ENCODE measurements around the gene MPP1. TPM values are rescaled to one million over a fixed set of nuclear protein-coding genes. Genes with fewer than 3 reads are reported as not detected.

MPP1 gene
- total RNA-seq, 4 donors from 2014 or later = 11.3 to 19.9 (median 15.9) TPM

DNA sequence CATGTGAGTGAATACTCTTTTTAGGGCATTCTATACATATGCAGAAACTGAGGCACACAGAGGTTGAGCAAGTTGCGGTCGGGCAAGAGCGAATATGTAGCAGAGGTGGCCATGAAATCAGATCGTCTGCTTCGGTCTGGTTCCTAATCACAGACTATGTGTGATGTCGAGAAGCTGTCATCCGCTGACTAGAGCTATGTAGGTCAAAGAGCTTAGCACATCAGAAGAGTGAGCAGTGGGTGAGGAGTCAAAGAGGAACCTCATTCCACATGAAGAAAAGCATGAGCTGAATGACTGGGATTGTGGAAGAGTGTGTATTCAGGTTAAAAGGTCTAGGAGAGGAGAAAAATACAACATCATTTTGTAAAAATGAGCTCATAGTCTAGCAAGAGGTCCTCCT lies 73.4 kb downstream of the MPP1 start:
- TF ChIP-seq POLR2A (IDR thresholded peaks at IDR 0.05) = no peak
- intact Hi-C loops (cut with DNase I; ENCODE audit: low total_unique reads) = loop anchor here (2.0 kb wide), 1 partner anchor 19 kb away; the partner anchor contains the start of gene GAB3
- Histone ChIP-seq H3K27ac (peak overlapping the region; percentile 43 to 70 (median 59)), H3K9me3 (no peaks in the 10 kb centered on the region), H3K4me3 (no peak overlapping the region), H3K36me3 (no peaks in the 10 kb centered on the region), H3K27me3 (no peaks in the 10 kb centered on the region), H3K4me1 (peaks cover 59 to 64% of the 10 kb centered on the region in 2 donors)
- no peak for DNase-seq
- in situ Hi-C loops (cut with MboI; ENCODE audit: low sequenced_read_pairs in 4 of 4) = no loop called here
- peak in 1 of 2 donors; percentile 39 for ATAC-seq

DNA sequence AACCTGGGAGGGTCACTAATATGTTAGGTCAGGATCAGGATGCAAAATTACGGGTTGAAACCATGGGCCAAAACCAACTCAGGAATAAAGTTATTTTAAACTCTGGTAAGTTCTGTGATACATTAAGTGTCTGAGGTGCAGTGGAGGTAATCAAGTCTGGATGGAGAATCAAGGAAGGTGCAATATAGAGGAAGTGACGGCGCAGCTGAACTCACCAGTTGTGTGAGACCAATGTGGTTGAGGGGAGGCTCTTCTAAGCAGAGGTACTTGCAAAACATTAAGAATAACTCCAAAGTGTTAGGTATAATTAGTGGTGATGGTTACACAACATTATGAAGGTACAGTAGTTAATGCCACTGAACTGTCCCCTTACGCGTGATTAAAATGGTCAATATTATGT lies 74.1 kb downstream of the MPP1 start:
- no peaks in the 10 kb centered on the region for H3K36me3 ChIP-seq
- H3K4me1 ChIP-seq = peaks cover 54 to 58% of the 10 kb centered on the region in 2 donors
- ATAC-seq (no peak), DNase-seq (no peak)
- no peaks in the 10 kb centered on the region for H3K9me3 ChIP-seq
- H3K27me3 ChIP-seq = no peaks in the 10 kb centered on the region
- TF ChIP-seq, protein P1, sequence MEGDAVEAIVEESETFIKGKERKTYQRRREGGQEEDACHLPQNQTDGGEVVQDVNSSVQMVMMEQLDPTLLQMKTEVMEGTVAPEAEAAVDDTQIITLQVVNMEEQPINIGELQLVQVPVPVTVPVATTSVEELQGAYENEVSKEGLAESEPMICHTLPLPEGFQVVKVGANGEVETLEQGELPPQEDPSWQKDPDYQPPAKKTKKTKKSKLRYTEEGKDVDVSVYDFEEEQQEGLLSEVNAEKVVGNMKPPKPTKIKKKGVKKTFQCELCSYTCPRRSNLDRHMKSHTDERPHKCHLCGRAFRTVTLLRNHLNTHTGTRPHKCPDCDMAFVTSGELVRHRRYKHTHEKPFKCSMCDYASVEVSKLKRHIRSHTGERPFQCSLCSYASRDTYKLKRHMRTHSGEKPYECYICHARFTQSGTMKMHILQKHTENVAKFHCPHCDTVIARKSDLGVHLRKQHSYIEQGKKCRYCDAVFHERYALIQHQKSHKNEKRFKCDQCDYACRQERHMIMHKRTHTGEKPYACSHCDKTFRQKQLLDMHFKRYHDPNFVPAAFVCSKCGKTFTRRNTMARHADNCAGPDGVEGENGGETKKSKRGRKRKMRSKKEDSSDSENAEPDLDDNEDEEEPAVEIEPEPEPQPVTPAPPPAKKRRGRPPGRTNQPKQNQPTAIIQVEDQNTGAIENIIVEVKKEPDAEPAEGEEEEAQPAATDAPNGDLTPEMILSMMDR (IDR thresholded peaks at IDR 0.05 in 4 of 5, conservative IDR thresholded peaks at IDR 0.05 in 1 of 5) = no peak
- no peak for TF ChIP-seq POLR2A (IDR thresholded peaks at IDR 0.05)
- in situ Hi-C loops (cut with MboI; ENCODE audit: low sequenced_read_pairs in 4 of 4) = no loop called here
- H3K4me3 ChIP-seq = no peak overlapping the region
- intact Hi-C loops (cut with DNase I; ENCODE audit: low total_unique reads) = loop anchor here (2.0 kb wide), 1 partner anchor 20 kb away; the partner anchor contains the start of gene GAB3
- peak overlapping the region in 3 of 4 donors; percentile 49 to 70 (median 65) for H3K27ac ChIP-seq

DNA sequence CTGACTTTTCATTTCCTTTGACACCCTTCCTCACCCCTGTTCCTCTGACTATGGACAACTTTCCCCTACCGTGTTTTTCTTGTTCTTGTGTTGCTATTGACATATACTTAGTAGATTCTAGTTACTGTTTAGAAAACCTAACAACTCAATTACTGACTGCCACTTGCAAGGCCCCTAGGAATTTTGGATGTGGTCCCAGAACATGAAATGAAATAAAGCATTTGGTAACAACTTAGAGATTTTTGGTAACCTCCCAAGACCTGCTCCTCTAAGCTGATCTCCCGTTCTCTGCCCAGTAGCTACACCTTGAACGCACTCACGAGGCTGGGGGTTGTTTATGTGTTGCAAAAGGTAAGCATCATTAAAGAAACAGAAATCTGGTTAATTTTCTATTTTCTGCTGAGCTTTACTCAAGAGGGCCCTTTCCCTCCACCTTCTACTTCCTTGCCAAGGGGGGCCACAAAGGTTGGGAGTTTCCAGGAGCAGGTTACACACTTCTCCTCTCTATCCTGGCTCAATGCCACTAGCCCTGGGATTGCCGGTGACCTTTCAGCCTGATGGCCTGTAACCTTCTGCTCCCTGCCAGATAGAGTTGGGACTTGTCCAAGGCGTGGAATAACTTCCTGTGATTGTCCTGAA lies 74.9 kb downstream of the MPP1 start:
- ATAC-seq = peak; percentile 32 to 51
- Histone ChIP-seq H3K4me1 (peaks cover 52% of the 10 kb centered on the region in 2 donors), H3K36me3 (no peaks in the 10 kb centered on the region), H3K4me3 (no peak overlapping the region), H3K9me3 (no peaks in the 10 kb centered on the region), H3K27me3 (no peaks in the 10 kb centered on the region), H3K27ac (peak overlapping the region; percentile 27 to 70 (median 57))
- no peak for DNase-seq
- TF ChIP-seq, protein P1 (IDR thresholded peaks at IDR 0.05 in 4 of 5, conservative IDR thresholded peaks at IDR 0.05 in 1 of 5) = no peak
- no peak for TF ChIP-seq POLR2A (IDR thresholded peaks at IDR 0.05)
- in situ Hi-C loops (cut with MboI; ENCODE audit: low sequenced_read_pairs in 4 of 4) (no loop called here), intact Hi-C loops (cut with DNase I; ENCODE audit: low total_unique reads) (loop anchor here (2.0 kb wide), 1 partner anchor 20 kb away; the partner anchor contains the start of gene GAB3)

DNA sequence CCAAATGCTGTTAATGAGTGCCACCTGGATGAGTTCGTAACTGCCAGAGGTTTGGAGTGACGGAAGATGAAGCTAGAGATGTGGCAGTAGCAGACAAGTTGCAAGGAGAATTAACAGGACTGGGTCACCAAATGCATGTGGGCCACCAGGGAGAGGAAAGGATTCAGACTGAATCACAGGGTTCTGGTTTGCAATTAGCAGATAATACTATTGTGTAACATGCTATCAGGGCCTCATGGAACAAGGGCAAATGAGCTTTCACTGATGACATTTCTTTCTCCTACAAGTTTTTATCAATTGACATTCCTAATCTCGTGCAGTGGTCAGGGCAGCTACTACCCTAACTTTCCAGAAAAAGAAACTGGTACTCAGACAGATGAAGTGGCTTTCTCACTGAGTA lies 75.8 kb downstream of the MPP1 start:
- peak overlapping the region in 3 of 4 donors; percentile 49 to 70 (median 65) for H3K27ac ChIP-seq
- DNase-seq (no peak), ATAC-seq (no peak)
- intact Hi-C loops (cut with DNase I; ENCODE audit: low total_unique reads) (no loop called here), in situ Hi-C loops (cut with MboI; ENCODE audit: low sequenced_read_pairs in 4 of 4) (no loop called here)
- H3K36me3 ChIP-seq = no peaks in the 10 kb centered on the region
- TF ChIP-seq POLR2A (IDR thresholded peaks at IDR 0.05) = no peak
- TF ChIP-seq, protein P1 (IDR thresholded peaks at IDR 0.05 in 4 of 5, conservative IDR thresholded peaks at IDR 0.05 in 1 of 5) = no peak
- H3K9me3 ChIP-seq = no peaks in the 10 kb centered on the region
- H3K27me3 ChIP-seq = no peaks in the 10 kb centered on the region
- H3K4me3 ChIP-seq = no peak overlapping the region
- peaks cover 42 to 47% of the 10 kb centered on the region in 2 donors for H3K4me1 ChIP-seq

Other genes starting within 250 kb of the MPP1 start
- not detected for gene CTAG1A, start 220.4 kb downstream of the MPP1 start, total RNA-seq
- gene CTAG1B, start 186.2 kb downstream of the MPP1 start, total RNA-seq = not detected
- gene CTAG2, start 151.9 kb downstream of the MPP1 start, total RNA-seq = not detected
- gene GAB3, start 54.4 kb downstream of the MPP1 start, total RNA-seq = 1 to 10 TPM in 3 of 4 donors, under 1 TPM in 1; 0.92 to 2.2 (median 1.1) TPM
- 10 to 100 TPM; 17.8 to 34.1 (median 21.7) TPM for gene DKC1, start 42.6 kb downstream of the MPP1 start, total RNA-seq
- gene SMIM9, start 29.2 kb upstream of the MPP1 start, total RNA-seq = not detected
- gene F8A1, start 80.9 kb upstream of the MPP1 start, total RNA-seq = 10 to 100 TPM in 2 of 4 donors, 1 to 10 TPM in 2; 5.0 to 20.5 (median 9.9) TPM
- gene F8, start 217.2 kb upstream of the MPP1 start, total RNA-seq = 10 to 100 TPM; 23.3 to 33.7 (median 28.2) TPM
- gene FUNDC2, start 221.4 kb upstream of the MPP1 start, total RNA-seq = 100 to 1,000 TPM; 141 to 267 (median 183) TPM